GM12801 (cell line): ENCODE results near the gene APLP2.

Experiments
- CTCF ChIP-seq: IDR thresholded peaks from one replicate; pipeline ENCODE4 v1.5.1; 2011; ENCODE audit warnings: control low read depth; ENCODE audit not compliant: insufficient read length; ENCODE audit errors: extremely low read depth

Gene APLP2

GRCh38 chr11:130085671-130086290 lies 16.1 kb downstream of the APLP2 start:
- TF ChIP-seq CTCF: no peak

- TF ChIP-seq CTCF: no peak
These were observed 17.0 kb downstream of the APLP2 start for GRCh38 chr11:130086669-130087068.

GRCh38 chr11:130087294-130087926 lies 17.7 kb downstream of the APLP2 start:
- no peak for TF ChIP-seq CTCF

GRCh38 chr11:130088217-130088616 lies 18.5 kb downstream of the APLP2 start:
- TF ChIP-seq CTCF: no peak

GRCh38 chr11:130088919-130089673 lies 19.4 kb downstream of the APLP2 start:
- no peak for TF ChIP-seq CTCF

GRCh38 chr11:130089674-130090073 lies 20.0 kb downstream of the APLP2 start:
- TF ChIP-seq CTCF: no peak

GRCh38 chr11:130092661-130093060 lies 23.0 kb downstream of the APLP2 start:
- no peak for TF ChIP-seq CTCF
